Ishikawa (cell line): ENCODE measurements around the gene ATP9B.

ENCODE experiments used
- CEBPB ChIP-seq: IDR thresholded peaks from 2 replicates; pipeline ENCODE4 v1.6.1; 2012
- EP300 ChIP-seq: IDR thresholded peaks from 2 replicates; pipeline ENCODE4 v1.6.1; 2012; ENCODE audit warnings: borderline replicate concordance
- TAF1 ChIP-seq: IDR thresholded peaks from 2 replicates; pipeline ENCODE4 v1.6.1; 2012; ENCODE audit warnings: low read depth, mild to moderate bottlenecking
- YY1 ChIP-seq: IDR thresholded peaks from 2 replicates; pipeline ENCODE4 v1.6.1; 2012; ENCODE audit warnings: low read depth

- TF ChIP-seq TAF1 (no peak), EP300 (no peak), CEBPB (no peak), YY1 (no peak)
These were observed 308.1 kb downstream of the ATP9B start for GRCh38 chr18:79377187-79377891.
